Liver (tissue), 9 donors: ENCODE data around the gene NOP58. TPM values are rescaled to one million over a fixed set of nuclear protein-coding genes. Genes with fewer than 3 reads are reported as not detected.

Experiments used
- DNase-seq: peaks from one replicate; pipeline ENCODE4 v3.0.0-alpha.2; 2017; ENCODE audit warnings: low spot score
- H3K27ac ChIP-seq, 2 donors: one replicate each; pipeline ENCODE4 v1.7.0; 2013; ENCODE audit warnings: inconsistent platforms in 2 of 2, low read length in 2 of 2, control low read depth in 1 of 2, low read depth in 1 of 2, mild to moderate bottlenecking in 1 of 2
- H3K27me3 ChIP-seq, 4 donors: one replicate each; pipeline versions ENCODE4 v1.6.1 to v1.7.0; 2013; ENCODE audit warnings: low read length in 3 of 4, inconsistent platforms in 1 of 4, mild to moderate bottlenecking in 1 of 4, moderate library complexity in 1 of 4; ENCODE audit not compliant: control insufficient read depth in 4 of 4, insufficient read depth in 4 of 4
- H3K36me3 ChIP-seq, 4 donors: one replicate each; pipeline versions ENCODE4 v1.6.1 to v1.7.0; 2013; ENCODE audit warnings: low read length in 3 of 4, mild to moderate bottlenecking in 3 of 4, low read depth in 1 of 4, moderate library complexity in 1 of 4; ENCODE audit not compliant: control insufficient read depth in 4 of 4, insufficient read depth in 3 of 4
- H3K4me1 ChIP-seq, 4 donors: one replicate each; pipeline versions ENCODE4 v1.6.1 to v1.7.0; 2013; ENCODE audit warnings: low read length in 3 of 4, mild to moderate bottlenecking in 3 of 4, moderate library complexity in 1 of 4; ENCODE audit not compliant: control insufficient read depth in 4 of 4, insufficient read depth in 4 of 4
- H3K4me3 ChIP-seq, 3 donors: one replicate each; pipeline versions ENCODE4 v1.6.1 to v1.7.0; 2013; ENCODE audit warnings: low read length in 3 of 3, control low read depth in 1 of 3, low read depth in 1 of 3, mild to moderate bottlenecking in 1 of 3
- H3K9ac ChIP-seq, 2 donors: one replicate each; pipeline ENCODE4 v1.7.0; 2013; ENCODE audit warnings: low read length in 2 of 2, mild to moderate bottlenecking in 2 of 2, moderate library complexity in 2 of 2, control low read depth in 1 of 2, low read depth in 1 of 2
- H3K9me3 ChIP-seq, 4 donors: one replicate each; pipeline versions ENCODE4 v1.6.1 to v1.7.0; 2013; ENCODE audit warnings: low read length in 3 of 4; ENCODE audit not compliant: control insufficient read depth in 4 of 4
- ATF3 ChIP-seq: IDR thresholded peaks from 2 replicates; pipeline ENCODE4 v1.6.1; 2016; ENCODE audit warnings: antibody characterized with exemption
- EGR1 ChIP-seq, 2 donors: IDR thresholded peaks; 2 replicates each; pipeline ENCODE4 v1.6.1; 2016 to 2018; ENCODE audit warnings: antibody characterized with exemption in 2 of 2, low read depth in 2 of 2
- FOXA1 ChIP-seq: IDR thresholded peaks from 2 replicates; pipeline ENCODE4 v1.6.1; 2016; ENCODE audit warnings: antibody characterized with exemption
- FOXA2 ChIP-seq: IDR thresholded peaks from 2 replicates; pipeline ENCODE4 v1.6.1; 2016; ENCODE audit warnings: antibody characterized with exemption
- GABPA ChIP-seq, 2 donors: IDR thresholded peaks in 1 of 2; conservative IDR thresholded peaks in 1 of 2; 2 replicates each; pipeline ENCODE4 v1.6.1; 2016; ENCODE audit warnings: antibody characterized with exemption in 2 of 2, mild to moderate bottlenecking in 1 of 2, moderate library complexity in 1 of 2
- HNF4A ChIP-seq, 2 donors: conservative IDR thresholded peaks; 2 replicates each; pipeline ENCODE4 v1.6.1; 2016; ENCODE audit warnings: antibody characterized with exemption in 2 of 2, mild to moderate bottlenecking in 2 of 2
- HNF4G ChIP-seq: IDR thresholded peaks from 2 replicates; pipeline ENCODE4 v1.6.1; 2016; ENCODE audit warnings: antibody characterized with exemption
- JUND ChIP-seq, 2 donors: IDR thresholded peaks; 2 replicates each; pipeline ENCODE4 v1.6.1; 2016; ENCODE audit warnings: antibody characterized with exemption in 2 of 2
- MAX ChIP-seq: IDR thresholded peaks from 2 replicates; pipeline ENCODE4 v1.6.1; 2016; ENCODE audit warnings: antibody characterized with exemption
- NR2F2 ChIP-seq: IDR thresholded peaks from 2 replicates; pipeline ENCODE4 v1.6.1; 2016; ENCODE audit warnings: antibody characterized with exemption
- RAD21 ChIP-seq, 2 donors: IDR thresholded peaks; 2 replicates each; pipeline ENCODE4 v1.6.1; 2016; ENCODE audit warnings: antibody characterized with exemption in 2 of 2, mild to moderate bottlenecking in 2 of 2
- RXRA ChIP-seq, 2 donors: IDR thresholded peaks; 2 replicates each; pipeline ENCODE4 v1.6.1; 2017 to 2018; ENCODE audit warnings: antibody characterized with exemption in 2 of 2, mild to moderate bottlenecking in 1 of 2
- SP1 ChIP-seq: IDR thresholded peaks from 2 replicates; pipeline ENCODE4 v1.6.1; 2018; ENCODE audit warnings: antibody characterized with exemption, mild to moderate bottlenecking
- TAF1 ChIP-seq: conservative IDR thresholded peaks from 2 replicates; pipeline ENCODE4 v1.6.1; 2016; ENCODE audit warnings: antibody characterized with exemption, mild to moderate bottlenecking
- YY1 ChIP-seq: IDR thresholded peaks from 2 replicates; pipeline ENCODE4 v1.6.1; 2016; ENCODE audit warnings: antibody characterized with exemption, mild to moderate bottlenecking
- WGBS: extraction: QIAGEN DNeasy Blood & Tissue Kit; methylation state at CpG from one replicate; pipeline ENCODE4 v1.1.7; 2013; 5-methylcytosine and 5-hydroxymethylcytosine counted together
- polyA plus RNA-seq, 2 donors: library from polyadenylated mRNA; stranded (reverse) in 1 of 2; unstranded in 1 of 2; fragments of 200-250 nt in 1 of 2; fragments of >200 nt in 1 of 2; fragmentation: Nextera tagmentation in 1 of 2; extraction: Ambion mirVana in 1 of 2; gene quantifications; one replicate each; pipeline versions ENCODE4 v1.2.1 to v1.2.3, GENCODE V29; 2013 to 2015
- total RNA-seq, 2 donors: library from RNA; depleted of rRNA; stranded (reverse); fragments of >200 nt; gene quantifications; one replicate each; pipeline ENCODE4 v1.2.3, GENCODE V29; 2014
- TF ChIP-seq, protein P1 (sequence below): IDR thresholded peaks from 2 replicates; pipeline ENCODE4 v1.6.1; 2016; ENCODE audit warnings: antibody characterized with exemption
- TF ChIP-seq, protein P2 (sequence below): IDR thresholded peaks from 2 replicates; pipeline ENCODE4 v1.6.1; 2016; ENCODE audit warnings: antibody characterized with exemption, mild to moderate bottlenecking
- donor health status: healthy.
- donor health status: healthy.
- donor health status: healthy.
- donor health status: healthy.
- donor health status: healthy.

NOP58 gene
- total and polyA plus RNA-seq, 4 donors, result 20.7 to 54.1 (median 36.8) TPM

DNA sequence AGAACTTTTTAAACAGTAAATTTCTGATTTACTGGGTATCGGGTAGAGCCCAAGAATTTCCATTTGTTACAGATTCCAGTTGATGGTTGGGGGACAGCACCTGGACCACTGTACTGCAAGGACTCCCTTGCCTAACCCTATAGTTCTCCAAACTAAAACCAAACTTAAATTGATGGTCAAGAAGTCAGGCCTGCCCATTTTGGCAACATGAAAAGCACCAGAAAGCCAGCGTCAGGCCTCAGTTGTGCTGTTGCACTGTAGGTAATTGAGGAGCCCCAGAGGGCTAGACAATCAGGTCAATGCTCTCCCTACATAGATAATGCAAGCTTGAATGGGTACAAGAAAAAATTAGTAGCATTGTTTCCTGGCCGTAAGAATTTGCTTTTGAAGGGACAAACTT lies 40.5 kb downstream of the NOP58 start:
- H3K36me3 ChIP-seq, result peaks cover 7 to 56% (median 47%) of the 10 kb centered on the region in 4 donors
- no peak overlapping the region for H3K27ac ChIP-seq
- no peak overlapping the region for H3K4me3 ChIP-seq
- no peaks in the 10 kb centered on the region for H3K9me3 ChIP-seq
- no peaks in the 10 kb centered on the region for H3K4me1 ChIP-seq
- WGBS, result 96% methylated on average over 3 of the region's 3 CpGs
- H3K27me3 ChIP-seq, result no peaks in the 10 kb centered on the region
- TF ChIP-seq TAF1, result no peak
- no peak for TF ChIP-seq EGR1 (IDR thresholded peaks at IDR 0.05; ENCODE audit: low read depth in 2 of 2)
- TF ChIP-seq FOXA2, result no peak
- no peak for TF ChIP-seq GABPA (IDR thresholded peaks at IDR 0.05 in 1 of 2, conservative IDR thresholded peaks at IDR 0.05 in 1 of 2)
- TF ChIP-seq, protein P1, sequence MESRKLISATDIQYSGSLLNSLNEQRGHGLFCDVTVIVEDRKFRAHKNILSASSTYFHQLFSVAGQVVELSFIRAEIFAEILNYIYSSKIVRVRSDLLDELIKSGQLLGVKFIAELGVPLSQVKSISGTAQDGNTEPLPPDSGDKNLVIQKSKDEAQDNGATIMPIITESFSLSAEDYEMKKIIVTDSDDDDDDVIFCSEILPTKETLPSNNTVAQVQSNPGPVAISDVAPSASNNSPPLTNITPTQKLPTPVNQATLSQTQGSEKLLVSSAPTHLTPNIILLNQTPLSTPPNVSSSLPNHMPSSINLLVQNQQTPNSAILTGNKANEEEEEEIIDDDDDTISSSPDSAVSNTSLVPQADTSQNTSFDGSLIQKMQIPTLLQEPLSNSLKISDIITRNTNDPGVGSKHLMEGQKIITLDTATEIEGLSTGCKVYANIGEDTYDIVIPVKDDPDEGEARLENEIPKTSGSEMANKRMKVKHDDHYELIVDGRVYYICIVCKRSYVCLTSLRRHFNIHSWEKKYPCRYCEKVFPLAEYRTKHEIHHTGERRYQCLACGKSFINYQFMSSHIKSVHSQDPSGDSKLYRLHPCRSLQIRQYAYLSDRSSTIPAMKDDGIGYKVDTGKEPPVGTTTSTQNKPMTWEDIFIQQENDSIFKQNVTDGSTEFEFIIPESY, result no peak
- TF ChIP-seq RAD21 (IDR thresholded peaks at IDR 0.05), result no peak
- TF ChIP-seq YY1, result no peak
- TF ChIP-seq SP1, result no peak
- TF ChIP-seq RXRA (IDR thresholded peaks at IDR 0.05), result no peak
- no peak for TF ChIP-seq NR2F2
- TF ChIP-seq HNF4A (conservative IDR thresholded peaks at IDR 0.05), result no peak
- no peak for TF ChIP-seq FOXA1
- TF ChIP-seq ATF3, result no peak
- H3K9ac ChIP-seq, result no peak overlapping the region
- no peak for DNase-seq

- Histone ChIP-seq H3K27ac (no peak overlapping the region), H3K4me1 (no peaks in the 10 kb centered on the region), H3K9ac (no peak overlapping the region), H3K9me3 (no peaks in the 10 kb centered on the region), H3K36me3 (peaks cover 6 to 45% (median 38%) of the 10 kb centered on the region in 4 donors), H3K4me3 (no peak overlapping the region), H3K27me3 (no peaks in the 10 kb centered on the region)
- WGBS, result 89% methylated on average over 3 of the region's 3 CpGs
- TF ChIP-seq EGR1 (IDR thresholded peaks at IDR 0.05; ENCODE audit: low read depth in 2 of 2), result no peak
- TF ChIP-seq YY1, result no peak
- no peak for TF ChIP-seq HNF4A (conservative IDR thresholded peaks at IDR 0.05)
- TF ChIP-seq JUND (IDR thresholded peaks at IDR 0.05), result no peak
- TF ChIP-seq HNF4G, result no peak
- no peak for TF ChIP-seq NR2F2
- no peak for TF ChIP-seq TAF1
- no peak for TF ChIP-seq FOXA2
- DNase-seq, result no peak
Measured at GRCh38 chr2:202307690-202308089, 42.1 kb downstream of the NOP58 start.

- peaks cover 4 to 9% (median 6%) of the 10 kb centered on the region in 4 donors for H3K36me3 ChIP-seq
- DNase-seq, result no peak
- peaks cover 0 to 2% (median under 1%) of the 10 kb centered on the region in 4 donors for H3K4me1 ChIP-seq
- 88% methylated on average over 4 of the region's 4 CpGs for WGBS
- no peaks in the 10 kb centered on the region for H3K27me3 ChIP-seq
- H3K9me3 ChIP-seq, result no peaks in the 10 kb centered on the region
- TF ChIP-seq FOXA1 (no peak), GABPA (IDR thresholded peaks at IDR 0.05 in 1 of 2, conservative IDR thresholded peaks at IDR 0.05 in 1 of 2) (no peak), MAX (no peak), HNF4A (conservative IDR thresholded peaks at IDR 0.05) (no peak), NR2F2 (no peak), ATF3 (no peak)
- TF ChIP-seq, protein P1, result no peak
- TF ChIP-seq, protein P2, sequence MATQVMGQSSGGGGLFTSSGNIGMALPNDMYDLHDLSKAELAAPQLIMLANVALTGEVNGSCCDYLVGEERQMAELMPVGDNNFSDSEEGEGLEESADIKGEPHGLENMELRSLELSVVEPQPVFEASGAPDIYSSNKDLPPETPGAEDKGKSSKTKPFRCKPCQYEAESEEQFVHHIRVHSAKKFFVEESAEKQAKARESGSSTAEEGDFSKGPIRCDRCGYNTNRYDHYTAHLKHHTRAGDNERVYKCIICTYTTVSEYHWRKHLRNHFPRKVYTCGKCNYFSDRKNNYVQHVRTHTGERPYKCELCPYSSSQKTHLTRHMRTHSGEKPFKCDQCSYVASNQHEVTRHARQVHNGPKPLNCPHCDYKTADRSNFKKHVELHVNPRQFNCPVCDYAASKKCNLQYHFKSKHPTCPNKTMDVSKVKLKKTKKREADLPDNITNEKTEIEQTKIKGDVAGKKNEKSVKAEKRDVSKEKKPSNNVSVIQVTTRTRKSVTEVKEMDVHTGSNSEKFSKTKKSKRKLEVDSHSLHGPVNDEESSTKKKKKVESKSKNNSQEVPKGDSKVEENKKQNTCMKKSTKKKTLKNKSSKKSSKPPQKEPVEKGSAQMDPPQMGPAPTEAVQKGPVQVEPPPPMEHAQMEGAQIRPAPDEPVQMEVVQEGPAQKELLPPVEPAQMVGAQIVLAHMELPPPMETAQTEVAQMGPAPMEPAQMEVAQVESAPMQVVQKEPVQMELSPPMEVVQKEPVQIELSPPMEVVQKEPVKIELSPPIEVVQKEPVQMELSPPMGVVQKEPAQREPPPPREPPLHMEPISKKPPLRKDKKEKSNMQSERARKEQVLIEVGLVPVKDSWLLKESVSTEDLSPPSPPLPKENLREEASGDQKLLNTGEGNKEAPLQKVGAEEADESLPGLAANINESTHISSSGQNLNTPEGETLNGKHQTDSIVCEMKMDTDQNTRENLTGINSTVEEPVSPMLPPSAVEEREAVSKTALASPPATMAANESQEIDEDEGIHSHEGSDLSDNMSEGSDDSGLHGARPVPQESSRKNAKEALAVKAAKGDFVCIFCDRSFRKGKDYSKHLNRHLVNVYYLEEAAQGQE, result no peak
- H3K9ac ChIP-seq, result no peak overlapping the region
- H3K27ac ChIP-seq, result no peak overlapping the region
- no peak overlapping the region for H3K4me3 ChIP-seq
Measured at GRCh38 chr2:202311823-202312388, 46.3 kb downstream of the NOP58 start.
